ENCODE measurements around the gene PI4KB. TPM values are rescaled to one million over a fixed set of nuclear protein-coding genes. Genes with fewer than 3 reads are reported as not detected.
A peak's percentile ranks its signal among the peaks of the same experiment; 100 is the strongest.

The PI4KB gene
- total and polyA plus RNA-seq, 4 donors = 14.2 to 27.1 (median 19.2) TPM

GRCh38 chr1:151369302-151369610 lies 42.0 kb upstream of the PI4KB start:
- Histone ChIP-seq H3K27me3 (ENCODE audit: control insufficient read depth in 4 of 4, insufficient read depth in 4 of 4, low read length in 3 of 4) (no peaks in the 10 kb centered on the region), H3K36me3 (ENCODE audit: control insufficient read depth in 4 of 4, insufficient read depth in 3 of 4, low read depth in 1 of 4, low read length in 3 of 4) (peaks cover 8 to 27% (median 26%) of the 10 kb centered on the region in 4 donors), H3K4me1 (ENCODE audit: control insufficient read depth in 4 of 4, insufficient read depth in 4 of 4, low read length in 3 of 4) (peaks cover 18 to 53% (median 45%) of the 10 kb centered on the region in 4 donors), H3K4me3 (ENCODE audit: low read depth in 1 of 3, low read length in 3 of 3) (no peak overlapping the region), H3K9ac (ENCODE audit: low read depth in 1 of 2, low read length in 2 of 2) (no peak overlapping the region), H3K9me3 (ENCODE audit: control insufficient read depth in 4 of 4, low read length in 3 of 4) (no peaks in the 10 kb centered on the region), H3K27ac (ENCODE audit: low read depth in 1 of 2, low read length in 2 of 2) (peak overlapping the region in 1 of 2 donors; percentile 26)
- no peak for DNase-seq (ENCODE audit: low spot score)
- TF ChIP-seq HNF4G (IDR thresholded peaks at IDR 0.05) (no peak), YY1 (IDR thresholded peaks at IDR 0.05) (no peak), RXRA (IDR thresholded peaks at IDR 0.05) (no peak), CTCF (IDR thresholded peaks at IDR 0.05; ENCODE audit: low read depth, low read length, missing input control) (no peak), RAD21 (IDR thresholded peaks at IDR 0.05) (no peak), ZBTB33 (IDR thresholded peaks at IDR 0.05) (no peak), GABPA (IDR thresholded peaks at IDR 0.05 in 1 of 2, conservative IDR thresholded peaks at IDR 0.05 in 1 of 2) (no peak), NR2F2 (IDR thresholded peaks at IDR 0.05) (no peak), FOXA2 (IDR thresholded peaks at IDR 0.05) (no peak), FOXA1 (IDR thresholded peaks at IDR 0.05) (no peak), JUND (IDR thresholded peaks at IDR 0.05) (no peak), TAF1 (conservative IDR thresholded peaks at IDR 0.05) (no peak), MAX (IDR thresholded peaks at IDR 0.05) (no peak), EGR1 (IDR thresholded peaks at IDR 0.05; ENCODE audit: low read depth in 2 of 2) (no peak)
- WGBS = 87% methylated on average over 7 of the region's 7 CpGs

- Histone ChIP-seq H3K9me3 (ENCODE audit: control insufficient read depth in 4 of 4, low read length in 3 of 4) (no peaks in the 10 kb centered on the region), H3K27ac (ENCODE audit: low read depth in 1 of 2, low read length in 2 of 2) (peak overlapping the region; percentile 47 to 64), H3K27me3 (ENCODE audit: control insufficient read depth in 4 of 4, insufficient read depth in 4 of 4, low read length in 3 of 4) (no peaks in the 10 kb centered on the region), H3K4me3 (ENCODE audit: low read depth in 1 of 3, low read length in 3 of 3) (no peak overlapping the region), H3K4me1 (ENCODE audit: control insufficient read depth in 4 of 4, insufficient read depth in 4 of 4, low read length in 3 of 4) (peaks cover 18 to 53% (median 45%) of the 10 kb centered on the region in 4 donors), H3K36me3 (ENCODE audit: control insufficient read depth in 4 of 4, insufficient read depth in 3 of 4, low read depth in 1 of 4, low read length in 3 of 4) (peaks cover 8 to 33% (median 32%) of the 10 kb centered on the region in 4 donors), H3K9ac (ENCODE audit: low read depth in 1 of 2, low read length in 2 of 2) (no peak overlapping the region)
- DNase-seq (ENCODE audit: low spot score) = no peak
- 49% methylated on average over 20 of the region's 20 CpGs for WGBS
- TF ChIP-seq FOXA1 (IDR thresholded peaks at IDR 0.05) (no peak), TAF1 (conservative IDR thresholded peaks at IDR 0.05) (no peak), HNF4G (IDR thresholded peaks at IDR 0.05) (peak; percentile 87), SP1 (IDR thresholded peaks at IDR 0.05) (peak; percentile 78), JUND (IDR thresholded peaks at IDR 0.05) (peak in 1 of 2 donors; percentile 38), RXRA (IDR thresholded peaks at IDR 0.05) (peak; percentile 95 to 97), RAD21 (IDR thresholded peaks at IDR 0.05) (peak in 1 of 2 donors; percentile 13), MAX (IDR thresholded peaks at IDR 0.05) (peak; percentile 44), YY1 (IDR thresholded peaks at IDR 0.05) (peak; percentile 53), NR2F2 (IDR thresholded peaks at IDR 0.05) (peak; percentile 50), CTCF (IDR thresholded peaks at IDR 0.05; ENCODE audit: low read depth, low read length, missing input control) (no peak), EGR1 (IDR thresholded peaks at IDR 0.05; ENCODE audit: low read depth in 2 of 2) (peak in 1 of 2 donors; percentile 14), HNF4A (conservative IDR thresholded peaks at IDR 0.05) (peak; percentile 96 to 98), ATF3 (IDR thresholded peaks at IDR 0.05) (peak; percentile 7), REST (IDR thresholded peaks at IDR 0.05) (peak; percentile 57), GABPA (IDR thresholded peaks at IDR 0.05 in 1 of 2, conservative IDR thresholded peaks at IDR 0.05 in 1 of 2) (peak in 1 of 2 donors; percentile 10), FOXA2 (IDR thresholded peaks at IDR 0.05) (peak; percentile 40)
Observed at GRCh38 chr1:151368393-151369301, 41.4 kb upstream of the PI4KB start.
